ENCODE measurements around the gene FEN1. TPM values are rescaled to one million over a fixed set of nuclear protein-coding genes. Genes with fewer than 3 reads are reported as not detected.

FEN1 gene
- total RNA-seq, 1 donor: 43.3 TPM

- DNase-seq (ENCODE audit: low read depth): no peak
- no peak for TF ChIP-seq CTCF (IDR thresholded peaks at IDR 0.05; ENCODE audit: insufficient read depth, low read length)
- H3K4me3 ChIP-seq (ENCODE audit: low read depth, low read length): no peak overlapping the region
Observed at GRCh38 chr11:61771985-61772455, 20.7 kb upstream of the FEN1 start.

GRCh38 chr11:61773356-61773755 lies 19.4 kb upstream of the FEN1 start:
- no peak for TF ChIP-seq CTCF (IDR thresholded peaks at IDR 0.05; ENCODE audit: insufficient read depth, low read length)
- H3K4me3 ChIP-seq (ENCODE audit: low read depth, low read length): no peak overlapping the region
- no peak for DNase-seq (ENCODE audit: low read depth)

GRCh38 chr11:61773809-61774208 lies 18.9 kb upstream of the FEN1 start:
- no peak for TF ChIP-seq CTCF (IDR thresholded peaks at IDR 0.05; ENCODE audit: insufficient read depth, low read length)
- DNase-seq (ENCODE audit: low read depth): no peak

GRCh38 chr11:61774411-61774810 lies 18.3 kb upstream of the FEN1 start:
- H3K4me3 ChIP-seq (ENCODE audit: low read depth, low read length): no peak overlapping the region
- DNase-seq (ENCODE audit: low read depth): no peak
- no peak for TF ChIP-seq CTCF (IDR thresholded peaks at IDR 0.05; ENCODE audit: insufficient read depth, low read length)

More at GRCh38 chr11:61773809-61774208, 18.9 kb upstream of the FEN1 start:
- H3K4me3 ChIP-seq (ENCODE audit: low read depth, low read length): no peak overlapping the region

GRCh38 chr11:61775106-61775505 lies 17.6 kb upstream of the FEN1 start:
- TF ChIP-seq CTCF (IDR thresholded peaks at IDR 0.05; ENCODE audit: insufficient read depth, low read length): no peak
- H3K4me3 ChIP-seq (ENCODE audit: low read depth, low read length): no peak overlapping the region
- DNase-seq (ENCODE audit: low read depth): no peak

- TF ChIP-seq CTCF (IDR thresholded peaks at IDR 0.05; ENCODE audit: insufficient read depth, low read length): no peak
- no peak overlapping the region for H3K4me3 ChIP-seq (ENCODE audit: low read depth, low read length)
- no peak for DNase-seq (ENCODE audit: low read depth)
Observed at GRCh38 chr11:61775606-61776554, 16.8 kb upstream of the FEN1 start.

All from fibroblast of the aortic adventitia (primary cell).